Cardiac atrium fibroblast (primary cell): ENCODE data around the gene DMBT1. TPM values are rescaled to one million over a fixed set of nuclear protein-coding genes. Genes with fewer than 3 reads are reported as not detected.

Experiments
- total RNA-seq: library from RNA; depleted of rRNA; stranded (reverse); fragments of >200 nt; gene quantifications from 2 replicates; pipeline ENCODE4 v1.2.3, GENCODE V29; 2015

The DMBT1 gene
- total RNA-seq, result not detected in 2 replicates

DNA sequence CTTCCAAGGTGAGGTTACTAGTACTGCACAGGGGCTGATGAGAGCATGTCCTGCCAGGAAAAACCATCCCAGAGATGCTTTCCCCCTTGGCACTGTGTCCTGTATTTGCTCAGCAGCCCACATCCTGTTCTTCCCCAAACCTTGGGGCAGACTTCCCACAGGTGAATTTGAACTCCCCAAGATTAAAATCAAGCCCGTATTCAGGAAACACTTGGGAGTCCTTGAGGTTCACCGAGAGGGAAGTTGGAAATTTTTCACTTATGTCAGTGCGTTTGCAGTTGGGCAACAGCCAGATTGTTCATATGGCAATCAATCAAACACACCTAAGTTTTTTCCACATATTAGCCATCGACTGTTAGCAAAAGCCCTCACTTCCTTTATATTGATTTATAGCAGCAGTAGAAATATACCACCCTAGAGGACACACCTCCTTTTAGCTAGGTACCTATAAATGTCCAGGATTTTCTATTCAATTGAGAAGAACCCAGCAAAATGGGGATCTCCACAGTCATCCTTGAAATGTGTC is at the start of gene DMBT1:
Gene DMBT1, plus strand, starts transcription at position 476 of the 526 bp plus-strand sequence. Its CDS starts 17 bp downstream, at position 493.

Other genes with a start within 250 kb of the DMBT1 start
- gene PLEKHA1, start 186.0 kb upstream of the DMBT1 start, total RNA-seq, result 18.1 and 19.1 TPM in 2 replicates
- not detected in 2 replicates for gene ARMS2, start 106.1 kb upstream of the DMBT1 start, total RNA-seq
- gene HTRA1, start 99.2 kb upstream of the DMBT1 start, total RNA-seq, result 123 and 135 TPM in 2 replicates
- not detected in 2 replicates for gene C10orf120, start 139.1 kb downstream of the DMBT1 start, total RNA-seq